H1 (cell line): Measurements from ENCODE around the gene NRXN3. TPM values are rescaled to one million over a fixed set of nuclear protein-coding genes. Genes with fewer than 3 reads are reported as not detected.

Experiments
- CTCF ChIA-PET: fragments of 300-600 bp; sonication (Branson Sonifier 250); formaldehyde crosslinking; loops from one replicate; lab custom pipeline; 2021; ENCODE audit not compliant: partially characterized antibody; lab: Charles Lee
- POLR2A ChIA-PET: fragments of 300-600 bp; sonication (Branson Sonifier 250); formaldehyde crosslinking; loops from one replicate; lab custom pipeline; 2021; ENCODE audit warnings: inconsistent platforms; ENCODE audit not compliant: partially characterized antibody; lab: Charles Lee
- DNase-seq, 2 experiments: peaks; one replicate each; pipeline versions ENCODE4 v3.0.0 to v3.0.0-alpha.2; 2010 to 2022; ENCODE audit warnings: low spot score in 2 of 2, low read depth in 1 of 2, mixed read lengths in 1 of 2
- FAIRE-seq: peaks from 2 replicates; lab custom pipeline; 2011; peaks lifted over from hg19 to GRCh38; lab: Jason Lieb, UNC
- H2AFZ ChIP-seq: 2 replicates; pipeline ENCODE4 v1.8.1; 2012; ENCODE audit warnings: low read length, inconsistent platforms
- H2AK5ac ChIP-seq: 2 replicates; pipeline ENCODE4 v1.6.1; 2013; ENCODE audit warnings: low read depth, low read length
- H2BK120ac ChIP-seq: replicated peaks from 2 replicates; pipeline ENCODE3; 2013; ENCODE audit warnings: low read depth, low read length, inconsistent platforms
- H2BK12ac ChIP-seq: 2 replicates; pipeline ENCODE4 v1.6.1; 2013; ENCODE audit warnings: low read depth, low read length
- H2BK15ac ChIP-seq: 2 replicates; pipeline ENCODE4 v1.6.1; 2013; ENCODE audit warnings: low read length
- H2BK20ac ChIP-seq: 2 replicates; pipeline ENCODE4 v1.6.1; 2013; ENCODE audit warnings: low read length
- H2BK5ac ChIP-seq: 2 replicates; pipeline ENCODE4 v1.6.1; 2013; ENCODE audit warnings: low read depth, low read length
- H3K14ac ChIP-seq: 2 replicates; pipeline ENCODE4 v1.6.1; 2013; ENCODE audit warnings: inconsistent platforms; ENCODE audit not compliant: insufficient read length
- H3K18ac ChIP-seq: 2 replicates; pipeline ENCODE4 v1.6.1; 2013; ENCODE audit warnings: low read length; ENCODE audit errors: extremely low read depth
- H3K23ac ChIP-seq: 2 replicates; pipeline ENCODE4 v1.6.1; 2013; ENCODE audit warnings: inconsistent platforms; ENCODE audit not compliant: insufficient read length
- H3K23me2 ChIP-seq: 2 replicates; pipeline ENCODE4 v1.6.1; 2013; ENCODE audit warnings: low read depth, low read length
- H3K27ac ChIP-seq: 2 replicates; pipeline ENCODE4 v1.6.1; 2011; ENCODE audit warnings: low read depth, low read length, inconsistent platforms
- H3K27me3 ChIP-seq, 4 experiments: replicated peaks in 1 of 4; 1 replicate in 1 of 4; 2 replicates in 3 of 4; pipeline versions ENCODE4 v1.6.1 to v1.8.1; 2011 to 2013; ENCODE audit warnings: low read length in 3 of 4, mild to moderate bottlenecking in 3 of 4, inconsistent platforms in 2 of 4, mixed read lengths in 2 of 4, moderate library complexity in 1 of 4; ENCODE audit not compliant: control insufficient read depth in 3 of 4, insufficient read depth in 3 of 4; ENCODE audit errors: extremely low read depth in 1 of 4
- H3K36me3 ChIP-seq, 4 experiments: 2 replicates each; pipeline versions ENCODE4 v1.6.1 to v1.8.1; 2011 to 2013; ENCODE audit warnings: mild to moderate bottlenecking in 4 of 4, low read length in 3 of 4, moderate library complexity in 2 of 4, control low read depth in 1 of 4, inconsistent platforms in 1 of 4; ENCODE audit not compliant: insufficient read depth in 4 of 4, control insufficient read depth in 2 of 4
- H3K4ac ChIP-seq: replicated peaks from 2 replicates; pipeline ENCODE3; 2013; ENCODE audit warnings: low read length, low read depth, mixed read lengths, inconsistent platforms; ENCODE audit not compliant: insufficient read length
- H3K4me1 ChIP-seq, 4 experiments: replicated peaks in 1 of 4; 1 replicate in 1 of 4; 2 replicates in 3 of 4; pipeline versions ENCODE4 v1.6.1 to v1.8.1; 2011 to 2013; ENCODE audit warnings: low read length in 3 of 4, inconsistent platforms in 2 of 4, mixed read lengths in 1 of 4; ENCODE audit not compliant: insufficient read depth in 4 of 4, control insufficient read depth in 3 of 4
- H3K4me2 ChIP-seq, 2 experiments: 2 replicates each; pipeline versions ENCODE4 v1.6.1 to v1.8.1; 2011 to 2013; ENCODE audit warnings: low read depth in 2 of 2, low read length in 2 of 2, control low read depth in 1 of 2, inconsistent platforms in 1 of 2, mild to moderate bottlenecking in 1 of 2; ENCODE audit not compliant: insufficient read depth in 1 of 2
- H3K4me3 ChIP-seq, 4 experiments: fragments of 200-600, 300-600 bp in 1 of 4; sonication (generic), shearing (Covaris generic), sonication (Bioruptor Twin) in 1 of 4; 2 replicates each; pipeline versions ENCODE4 v1.5.1 to v1.8.1; 2011 to 2016; ENCODE audit warnings: low read length in 4 of 4, low read depth in 3 of 4, control low read depth in 2 of 4, inconsistent platforms in 2 of 4, mild to moderate bottlenecking in 2 of 4, mixed read lengths in 1 of 4, moderate library complexity in 1 of 4; ENCODE audit not compliant: insufficient read depth in 2 of 4; ENCODE audit errors: extremely low read depth in 1 of 4
- H3K56ac ChIP-seq: replicated peaks from 2 replicates; pipeline ENCODE3; 2013; ENCODE audit warnings: low read depth, mild to moderate bottlenecking, mixed read lengths, low read length, inconsistent platforms; ENCODE audit not compliant: insufficient read length
- H3K79me1 ChIP-seq: 2 replicates; pipeline ENCODE4 v1.6.1; 2013; ENCODE audit warnings: low read depth, low read length, control low read depth
- H3K79me2 ChIP-seq, 2 experiments: 2 replicates each; pipeline versions ENCODE4 v1.6.1 to v1.8.1; 2012 to 2013; ENCODE audit warnings: low read length in 2 of 2, mild to moderate bottlenecking in 2 of 2, inconsistent platforms in 1 of 2; ENCODE audit not compliant: insufficient read depth in 2 of 2, control insufficient read depth in 1 of 2
- H3K9ac ChIP-seq, 4 experiments: replicated peaks in 1 of 4; 1 replicate in 1 of 4; 2 replicates in 3 of 4; pipeline versions ENCODE4 v1.6.1 to v1.8.1; 2011 to 2013; ENCODE audit warnings: low read depth in 3 of 4, low read length in 3 of 4, control low read depth in 2 of 4, mild to moderate bottlenecking in 2 of 4, moderate library complexity in 2 of 4, inconsistent platforms in 1 of 4; ENCODE audit errors: extremely low read depth in 1 of 4
- H3K9me3 ChIP-seq, 2 experiments: 2 replicates each; pipeline versions ENCODE4 v1.6.1 to v1.8.1; 2012 to 2013; ENCODE audit warnings: mild to moderate bottlenecking in 2 of 2, moderate library complexity in 2 of 2, control low read depth in 1 of 2, inconsistent platforms in 1 of 2, low read depth in 1 of 2, low read length in 1 of 2, mixed read lengths in 1 of 2; ENCODE audit not compliant: insufficient read depth in 2 of 2
- H4K20me1 ChIP-seq, 2 experiments: replicated peaks in 1 of 2; 2 replicates each; pipeline versions ENCODE3 to v1.8.1; 2011 to 2013; ENCODE audit warnings: inconsistent platforms in 2 of 2, low read length in 2 of 2, mild to moderate bottlenecking in 1 of 2; ENCODE audit not compliant: insufficient read depth in 2 of 2, control insufficient read depth in 1 of 2
- H4K5ac ChIP-seq: 2 replicates; pipeline ENCODE4 v1.6.1; 2013; ENCODE audit warnings: low read length, low read depth, mixed read lengths, inconsistent platforms; ENCODE audit not compliant: insufficient read length
- H4K8ac ChIP-seq: 2 replicates; pipeline ENCODE4 v1.8.0; 2013; ENCODE audit warnings: mild to moderate bottlenecking, moderate library complexity, low read length, inconsistent platforms; ENCODE audit not compliant: insufficient read depth; ENCODE audit errors: extremely low read depth
- H4K91ac ChIP-seq: replicated peaks from 2 replicates; pipeline ENCODE3; 2013; ENCODE audit warnings: low read length, mixed read lengths, inconsistent platforms; ENCODE audit not compliant: insufficient read length
- ASH2L ChIP-seq: fragments of 200-600, 300-600 bp; sonication (generic); IDR thresholded peaks from one replicate; pipeline ENCODE4 v1.7.1; 2017; ENCODE audit warnings: low read length
- CHD1 ChIP-seq: IDR thresholded peaks from 2 replicates; pipeline ENCODE4 v1.6.1; 2012; ENCODE audit warnings: low read depth, low read length, improper control_type of control experiment
- CHD2 ChIP-seq: IDR thresholded peaks from 2 replicates; pipeline ENCODE4 v1.6.1; 2012; ENCODE audit warnings: low read length, improper control_type of control experiment
- EZH2 ChIP-seq: fragments of 200-600 bp; sonication (generic); IDR thresholded peaks from 2 replicates; pipeline ENCODE4 v1.7.1; 2012; ENCODE audit warnings: low read depth, mild to moderate bottlenecking, moderate library complexity, low read length, inconsistent platforms; ENCODE audit not compliant: severe bottlenecking
- GTF2F1 ChIP-seq: IDR thresholded peaks from 2 replicates; pipeline ENCODE4 v1.6.1; 2012; ENCODE audit warnings: low read depth, low read length, improper control_type of control experiment, borderline replicate concordance
- KDM1A ChIP-seq: fragments of 200-600, 300-600 bp; sonication (generic); IDR thresholded peaks from 2 replicates; pipeline ENCODE4 v1.7.1; 2016; ENCODE audit warnings: mild to moderate bottlenecking, low read length, borderline replicate concordance
- KDM4A ChIP-seq: IDR thresholded peaks from one replicate; pipeline ENCODE4 v1.7.1; 2012; ENCODE audit warnings: low read depth, mild to moderate bottlenecking, moderate library complexity, low read length, inconsistent platforms; ENCODE audit not compliant: severe bottlenecking
- NANOG ChIP-seq: IDR thresholded peaks from 2 replicates; pipeline ENCODE4 v1.6.1; 2011; ENCODE audit warnings: low read length, low read depth, mild to moderate bottlenecking, inconsistent platforms; ENCODE audit not compliant: insufficient read depth, poor library complexity, severe bottlenecking
- NRF1 ChIP-seq: IDR thresholded peaks from 2 replicates; pipeline ENCODE4 v1.6.1; 2011; ENCODE audit warnings: mild to moderate bottlenecking, low read depth, low read length, improper control_type of control experiment
- RAD21 ChIP-seq, 2 experiments: IDR thresholded peaks in 1 of 2; conservative IDR thresholded peaks in 1 of 2; 2 replicates each; pipeline ENCODE4 v1.6.1; 2011; ENCODE audit warnings: low read depth in 2 of 2, low read length in 2 of 2, improper control_type of control experiment in 1 of 2, inconsistent platforms in 1 of 2, mild to moderate bottlenecking in 1 of 2, moderate library complexity in 1 of 2
- RFX5 ChIP-seq: IDR thresholded peaks from 2 replicates; pipeline ENCODE4 v1.6.1; 2011; ENCODE audit warnings: low read depth, low read length, improper control_type of control experiment, borderline replicate concordance
- SIX5 ChIP-seq: IDR thresholded peaks from 2 replicates; pipeline ENCODE4 v1.6.1; 2011; ENCODE audit warnings: mild to moderate bottlenecking, low read depth, low read length
- SP4 ChIP-seq: IDR thresholded peaks from 2 replicates; pipeline ENCODE4 v1.6.1; 2012; ENCODE audit warnings: low read length, inconsistent platforms
- YY1 ChIP-seq: IDR thresholded peaks from 2 replicates; pipeline ENCODE4 v1.6.1; 2011; ENCODE audit warnings: low read depth, mild to moderate bottlenecking, low read length
- ZNF274 ChIP-seq: IDR thresholded peaks from 2 replicates; pipeline ENCODE4 v1.7.0; 2012; ENCODE audit warnings: low read length, borderline replicate concordance; ENCODE audit errors: extremely low read depth
- WGBS, 2 experiments: shearing (Covaris generic) in 1 of 2; methylation state at CpG; one replicate each; pipeline versions ENCODE4 v1.1.6 to v1.1.7; 2013 to 2015; ENCODE audit warnings: low lambda C conversion rate in 2 of 2, mixed read lengths in 2 of 2, inconsistent platforms in 1 of 2, low coverage in 1 of 2, missing lambda C conversion rate in 1 of 2; ENCODE audit not compliant: insufficient replicate concordance in 2 of 2, insufficient coverage in 1 of 2, insufficient read length in 1 of 2; ENCODE audit errors: extremely low coverage in 1 of 2, missing lambda C conversion rate in 1 of 2; 5-methylcytosine and 5-hydroxymethylcytosine counted together
- polyA plus RNA-seq, 7 experiments: library from polyadenylated mRNA; depleted of rRNA in 3 of 7; stranded (reverse) in 5 of 7; unstranded in 2 of 7; fragments of >200 nt in 5 of 7; fragments of 200-250 nt in 2 of 7; gene quantifications; 1 replicate in 5 of 7; 2 replicates in 1 of 7; 4 replicates in 1 of 7; pipeline versions ENCODE4 v1.2.1 to v1.2.3, GENCODE V29; 2011 to 2013; ENCODE audit warnings: missing spikeins in 2 of 7, mixed read lengths in 2 of 7
- total RNA-seq: library from RNA; stranded (reverse); fragmentation: NEBNext Ultra II Directional; extraction: Animal tissue kit (Norgen Biotek cat#: 25700); gene quantifications from 2 replicates; pipeline ENCODE4 v1.2.1, GENCODE V29; 2021

Gene NRXN3
- total and polyA plus RNA-seq, 2 of the 8 experiments (the other 6 are each of a cell fraction or from before 2014, with no cell fraction given) = 2.6 to 4.1 TPM

- H2AFZ ChIP-seq = no peak overlapping the region
- H4K8ac ChIP-seq = no peak overlapping the region
- TF ChIP-seq CHD1 (no peak), YY1 (no peak), RAD21 (IDR thresholded peaks at IDR 0.05 in 1 of 2, conservative IDR thresholded peaks at IDR 0.05 in 1 of 2; ENCODE audit: low read depth in 2 of 2, low read length in 2 of 2) (no peak), KDM4A (no peak), GTF2F1 (no peak), NRF1 (no peak), SP4 (no peak), KDM1A (no peak), EZH2 (no peak), CHD2 (no peak), ZNF274 (no peak), NANOG (no peak), RFX5 (no peak), ASH2L (no peak), SIX5 (no peak)
These were observed 1427.4 kb downstream of the NRXN3 start for GRCh38 chr14:79597566-79597965.

More at GRCh38 chr14:79597566-79597965, 1427.4 kb downstream of the NRXN3 start:
- Histone ChIP-seq H3K27ac (no peak overlapping the region), H3K4me3 (no peak overlapping the region), H3K4ac (no peak overlapping the region), H3K9me3 (peaks cover 5 to 8% of the 10 kb centered on the region in 2 experiments; a peak in 2 of 4 replicates), H2BK120ac (no peak overlapping the region), H4K5ac (no peak overlapping the region), H4K20me1 (no peaks in the 10 kb centered on the region), H2AK5ac (no peak overlapping the region), H3K36me3 (no peaks in the 10 kb centered on the region), H3K4me1 (no peaks in the 10 kb centered on the region), H3K4me2 (no peak overlapping the region), H2BK12ac (no peak overlapping the region), H2BK20ac (no peak overlapping the region), H3K79me1 (no peaks in the 10 kb centered on the region), H3K23ac (no peak overlapping the region), H3K18ac (no peak overlapping the region), H3K27me3 (no peaks in the 10 kb centered on the region), H3K23me2 (no peaks in the 10 kb centered on the region; the same call in 1 of the 2 replicates), H3K79me2 (no peaks in the 10 kb centered on the region), H2BK5ac (no peak overlapping the region), H3K9ac (no peak overlapping the region), H4K91ac (no peak overlapping the region), H2BK15ac (no peak overlapping the region), H3K14ac (no peak overlapping the region), H3K56ac (no peak overlapping the region)
- 92% methylated on average over 4 of the region's 4 CpGs; no CpG with 5 or more reads in 1 of the 2 experiments for WGBS, 2 experiments
- FAIRE-seq (no peak), DNase-seq (no peak)
- ChIA-PET CTCF (no interaction called here), POLR2A (no interaction called here)
